ENCODE data around the gene RNF213.

DNA sequence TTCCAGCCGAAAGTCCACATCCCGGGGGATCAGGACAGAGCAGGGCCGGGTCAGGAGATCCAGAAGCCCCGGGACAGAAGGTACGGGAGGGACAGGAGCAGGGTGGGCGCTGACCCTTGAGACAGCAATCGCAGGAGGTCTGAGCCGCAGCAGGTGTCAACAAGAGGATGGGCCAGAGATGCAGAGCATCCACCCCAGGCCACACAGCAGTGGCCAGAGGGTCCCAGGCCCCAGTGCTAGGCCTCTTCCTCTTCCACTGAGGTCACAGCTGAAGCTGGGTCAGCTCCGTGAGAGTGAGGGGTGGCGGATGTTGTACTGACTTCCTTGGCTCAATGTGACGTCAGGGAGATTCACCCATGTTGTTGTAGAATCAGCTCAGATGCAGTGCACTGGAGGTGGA, 8.7 kb upstream of the RNF213 start:
- TF ChIP-seq, protein P1, sequence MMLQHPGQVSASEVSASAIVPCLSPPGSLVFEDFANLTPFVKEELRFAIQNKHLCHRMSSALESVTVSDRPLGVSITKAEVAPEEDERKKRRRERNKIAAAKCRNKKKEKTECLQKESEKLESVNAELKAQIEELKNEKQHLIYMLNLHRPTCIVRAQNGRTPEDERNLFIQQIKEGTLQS (IDR thresholded peaks at IDR 0.05) = no peak
- TF ChIP-seq, protein P2, sequence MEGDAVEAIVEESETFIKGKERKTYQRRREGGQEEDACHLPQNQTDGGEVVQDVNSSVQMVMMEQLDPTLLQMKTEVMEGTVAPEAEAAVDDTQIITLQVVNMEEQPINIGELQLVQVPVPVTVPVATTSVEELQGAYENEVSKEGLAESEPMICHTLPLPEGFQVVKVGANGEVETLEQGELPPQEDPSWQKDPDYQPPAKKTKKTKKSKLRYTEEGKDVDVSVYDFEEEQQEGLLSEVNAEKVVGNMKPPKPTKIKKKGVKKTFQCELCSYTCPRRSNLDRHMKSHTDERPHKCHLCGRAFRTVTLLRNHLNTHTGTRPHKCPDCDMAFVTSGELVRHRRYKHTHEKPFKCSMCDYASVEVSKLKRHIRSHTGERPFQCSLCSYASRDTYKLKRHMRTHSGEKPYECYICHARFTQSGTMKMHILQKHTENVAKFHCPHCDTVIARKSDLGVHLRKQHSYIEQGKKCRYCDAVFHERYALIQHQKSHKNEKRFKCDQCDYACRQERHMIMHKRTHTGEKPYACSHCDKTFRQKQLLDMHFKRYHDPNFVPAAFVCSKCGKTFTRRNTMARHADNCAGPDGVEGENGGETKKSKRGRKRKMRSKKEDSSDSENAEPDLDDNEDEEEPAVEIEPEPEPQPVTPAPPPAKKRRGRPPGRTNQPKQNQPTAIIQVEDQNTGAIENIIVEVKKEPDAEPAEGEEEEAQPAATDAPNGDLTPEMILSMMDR (IDR thresholded peaks at IDR 0.05; ENCODE audit: low read depth, low read length, missing input control) = no peak
- TF ChIP-seq GABPA (IDR thresholded peaks at IDR 0.05 in 1 of 2, conservative IDR thresholded peaks at IDR 0.05 in 1 of 2) = no peak

All from liver (tissue), 3 donors.